H1 (cell line): Measurements from ENCODE around the gene DDX5. TPM values are rescaled to one million over a fixed set of nuclear protein-coding genes. Genes with fewer than 3 reads are reported as not detected.
A peak's percentile ranks its signal among the peaks of the same experiment; 100 is the strongest.

Source experiments
- CTCF ChIA-PET: fragments of 300-600 bp; sonication (Branson Sonifier 250); formaldehyde crosslinking; loops from one replicate; lab custom pipeline; 2021; ENCODE audit not compliant: partially characterized antibody; lab: Charles Lee
- POLR2A ChIA-PET: fragments of 300-600 bp; sonication (Branson Sonifier 250); formaldehyde crosslinking; loops from one replicate; lab custom pipeline; 2021; ENCODE audit warnings: inconsistent platforms; ENCODE audit not compliant: partially characterized antibody; lab: Charles Lee
- DNase-seq, 2 experiments: peaks; one replicate each; pipeline versions ENCODE4 v3.0.0 to v3.0.0-alpha.2; 2010 to 2022; ENCODE audit warnings: low spot score in 2 of 2, low read depth in 1 of 2, mixed read lengths in 1 of 2
- FAIRE-seq: peaks from 2 replicates; lab custom pipeline; 2011; peaks lifted over from hg19 to GRCh38; lab: Jason Lieb, UNC
- H2AFZ ChIP-seq: 2 replicates; pipeline ENCODE4 v1.8.1; 2012; ENCODE audit warnings: low read length, inconsistent platforms
- H2AK5ac ChIP-seq: 2 replicates; pipeline ENCODE4 v1.6.1; 2013; ENCODE audit warnings: low read depth, low read length
- H2BK120ac ChIP-seq: replicated peaks from 2 replicates; pipeline ENCODE3; 2013; ENCODE audit warnings: low read depth, low read length, inconsistent platforms
- H2BK12ac ChIP-seq: 2 replicates; pipeline ENCODE4 v1.6.1; 2013; ENCODE audit warnings: low read depth, low read length
- H2BK15ac ChIP-seq: 2 replicates; pipeline ENCODE4 v1.6.1; 2013; ENCODE audit warnings: low read length
- H2BK20ac ChIP-seq: 2 replicates; pipeline ENCODE4 v1.6.1; 2013; ENCODE audit warnings: low read length
- H2BK5ac ChIP-seq: 2 replicates; pipeline ENCODE4 v1.6.1; 2013; ENCODE audit warnings: low read depth, low read length
- H3K14ac ChIP-seq: 2 replicates; pipeline ENCODE4 v1.6.1; 2013; ENCODE audit warnings: inconsistent platforms; ENCODE audit not compliant: insufficient read length
- H3K18ac ChIP-seq: 2 replicates; pipeline ENCODE4 v1.6.1; 2013; ENCODE audit warnings: low read length; ENCODE audit errors: extremely low read depth
- H3K23ac ChIP-seq: 2 replicates; pipeline ENCODE4 v1.6.1; 2013; ENCODE audit warnings: inconsistent platforms; ENCODE audit not compliant: insufficient read length
- H3K23me2 ChIP-seq: 2 replicates; pipeline ENCODE4 v1.6.1; 2013; ENCODE audit warnings: low read depth, low read length
- H3K27ac ChIP-seq: 2 replicates; pipeline ENCODE4 v1.6.1; 2011; ENCODE audit warnings: low read depth, low read length, inconsistent platforms
- H3K27me3 ChIP-seq, 4 experiments: replicated peaks in 1 of 4; 1 replicate in 1 of 4; 2 replicates in 3 of 4; pipeline versions ENCODE4 v1.6.1 to v1.8.1; 2011 to 2013; ENCODE audit warnings: low read length in 3 of 4, mild to moderate bottlenecking in 3 of 4, inconsistent platforms in 2 of 4, mixed read lengths in 2 of 4, moderate library complexity in 1 of 4; ENCODE audit not compliant: control insufficient read depth in 3 of 4, insufficient read depth in 3 of 4; ENCODE audit errors: extremely low read depth in 1 of 4
- H3K36me3 ChIP-seq, 4 experiments: 2 replicates each; pipeline versions ENCODE4 v1.6.1 to v1.8.1; 2011 to 2013; ENCODE audit warnings: mild to moderate bottlenecking in 4 of 4, low read length in 3 of 4, moderate library complexity in 2 of 4, control low read depth in 1 of 4, inconsistent platforms in 1 of 4; ENCODE audit not compliant: insufficient read depth in 4 of 4, control insufficient read depth in 2 of 4
- H3K4ac ChIP-seq: replicated peaks from 2 replicates; pipeline ENCODE3; 2013; ENCODE audit warnings: low read length, low read depth, mixed read lengths, inconsistent platforms; ENCODE audit not compliant: insufficient read length
- H3K4me1 ChIP-seq, 4 experiments: replicated peaks in 1 of 4; 1 replicate in 1 of 4; 2 replicates in 3 of 4; pipeline versions ENCODE4 v1.6.1 to v1.8.1; 2011 to 2013; ENCODE audit warnings: low read length in 3 of 4, inconsistent platforms in 2 of 4, mixed read lengths in 1 of 4; ENCODE audit not compliant: insufficient read depth in 4 of 4, control insufficient read depth in 3 of 4
- H3K4me2 ChIP-seq, 2 experiments: 2 replicates each; pipeline versions ENCODE4 v1.6.1 to v1.8.1; 2011 to 2013; ENCODE audit warnings: low read depth in 2 of 2, low read length in 2 of 2, control low read depth in 1 of 2, inconsistent platforms in 1 of 2, mild to moderate bottlenecking in 1 of 2; ENCODE audit not compliant: insufficient read depth in 1 of 2
- H3K4me3 ChIP-seq, 4 experiments: fragments of 200-600, 300-600 bp in 1 of 4; sonication (generic), shearing (Covaris generic), sonication (Bioruptor Twin) in 1 of 4; 2 replicates each; pipeline versions ENCODE4 v1.5.1 to v1.8.1; 2011 to 2016; ENCODE audit warnings: low read length in 4 of 4, low read depth in 3 of 4, control low read depth in 2 of 4, inconsistent platforms in 2 of 4, mild to moderate bottlenecking in 2 of 4, mixed read lengths in 1 of 4, moderate library complexity in 1 of 4; ENCODE audit not compliant: insufficient read depth in 2 of 4; ENCODE audit errors: extremely low read depth in 1 of 4
- H3K56ac ChIP-seq: replicated peaks from 2 replicates; pipeline ENCODE3; 2013; ENCODE audit warnings: low read depth, mild to moderate bottlenecking, mixed read lengths, low read length, inconsistent platforms; ENCODE audit not compliant: insufficient read length
- H3K79me1 ChIP-seq: 2 replicates; pipeline ENCODE4 v1.6.1; 2013; ENCODE audit warnings: low read depth, low read length, control low read depth
- H3K79me2 ChIP-seq, 2 experiments: 2 replicates each; pipeline versions ENCODE4 v1.6.1 to v1.8.1; 2012 to 2013; ENCODE audit warnings: low read length in 2 of 2, mild to moderate bottlenecking in 2 of 2, inconsistent platforms in 1 of 2; ENCODE audit not compliant: insufficient read depth in 2 of 2, control insufficient read depth in 1 of 2
- H3K9ac ChIP-seq, 4 experiments: replicated peaks in 1 of 4; 1 replicate in 1 of 4; 2 replicates in 3 of 4; pipeline versions ENCODE4 v1.6.1 to v1.8.1; 2011 to 2013; ENCODE audit warnings: low read depth in 3 of 4, low read length in 3 of 4, control low read depth in 2 of 4, mild to moderate bottlenecking in 2 of 4, moderate library complexity in 2 of 4, inconsistent platforms in 1 of 4; ENCODE audit errors: extremely low read depth in 1 of 4
- H3K9me3 ChIP-seq, 2 experiments: 2 replicates each; pipeline versions ENCODE4 v1.6.1 to v1.8.1; 2012 to 2013; ENCODE audit warnings: mild to moderate bottlenecking in 2 of 2, moderate library complexity in 2 of 2, control low read depth in 1 of 2, inconsistent platforms in 1 of 2, low read depth in 1 of 2, low read length in 1 of 2, mixed read lengths in 1 of 2; ENCODE audit not compliant: insufficient read depth in 2 of 2
- H4K20me1 ChIP-seq, 2 experiments: replicated peaks in 1 of 2; 2 replicates each; pipeline versions ENCODE3 to v1.8.1; 2011 to 2013; ENCODE audit warnings: inconsistent platforms in 2 of 2, low read length in 2 of 2, mild to moderate bottlenecking in 1 of 2; ENCODE audit not compliant: insufficient read depth in 2 of 2, control insufficient read depth in 1 of 2
- H4K5ac ChIP-seq: 2 replicates; pipeline ENCODE4 v1.6.1; 2013; ENCODE audit warnings: low read length, low read depth, mixed read lengths, inconsistent platforms; ENCODE audit not compliant: insufficient read length
- H4K8ac ChIP-seq: 2 replicates; pipeline ENCODE4 v1.8.0; 2013; ENCODE audit warnings: mild to moderate bottlenecking, moderate library complexity, low read length, inconsistent platforms; ENCODE audit not compliant: insufficient read depth; ENCODE audit errors: extremely low read depth
- H4K91ac ChIP-seq: replicated peaks from 2 replicates; pipeline ENCODE3; 2013; ENCODE audit warnings: low read length, mixed read lengths, inconsistent platforms; ENCODE audit not compliant: insufficient read length
- BCL11A ChIP-seq, 2 experiments: IDR thresholded peaks; one replicate each; pipeline ENCODE4 v1.6.1; 2011; ENCODE audit warnings: low read depth in 2 of 2, low read length in 2 of 2, mild to moderate bottlenecking in 2 of 2
- NRF1 ChIP-seq: IDR thresholded peaks from 2 replicates; pipeline ENCODE4 v1.6.1; 2011; ENCODE audit warnings: mild to moderate bottlenecking, low read depth, low read length, improper control_type of control experiment
- POLR2A ChIP-seq, 2 experiments: IDR thresholded peaks; 1 replicate in 1 of 2; 2 replicates in 1 of 2; pipeline ENCODE4 v1.6.1; 2011; ENCODE audit warnings: low read depth in 2 of 2, low read length in 2 of 2, mild to moderate bottlenecking in 2 of 2; ENCODE audit errors: control extremely low read depth in 1 of 2
- SRF ChIP-seq: IDR thresholded peaks from 2 replicates; pipeline ENCODE4 v1.6.1; 2011; ENCODE audit warnings: mild to moderate bottlenecking, low read depth, low read length, moderate library complexity
- WGBS, 2 experiments: shearing (Covaris generic) in 1 of 2; methylation state at CpG; one replicate each; pipeline versions ENCODE4 v1.1.6 to v1.1.7; 2013 to 2015; ENCODE audit warnings: low lambda C conversion rate in 2 of 2, mixed read lengths in 2 of 2, inconsistent platforms in 1 of 2, low coverage in 1 of 2, missing lambda C conversion rate in 1 of 2; ENCODE audit not compliant: insufficient replicate concordance in 2 of 2, insufficient coverage in 1 of 2, insufficient read length in 1 of 2; ENCODE audit errors: extremely low coverage in 1 of 2, missing lambda C conversion rate in 1 of 2; 5-methylcytosine and 5-hydroxymethylcytosine counted together
- polyA plus RNA-seq, 7 experiments: library from polyadenylated mRNA; depleted of rRNA in 3 of 7; stranded (reverse) in 5 of 7; unstranded in 2 of 7; fragments of >200 nt in 5 of 7; fragments of 200-250 nt in 2 of 7; gene quantifications; 1 replicate in 5 of 7; 2 replicates in 1 of 7; 4 replicates in 1 of 7; pipeline versions ENCODE4 v1.2.1 to v1.2.3, GENCODE V29; 2011 to 2013; ENCODE audit warnings: missing spikeins in 2 of 7, mixed read lengths in 2 of 7
- total RNA-seq: library from RNA; stranded (reverse); fragmentation: NEBNext Ultra II Directional; extraction: Animal tissue kit (Norgen Biotek cat#: 25700); gene quantifications from 2 replicates; pipeline ENCODE4 v1.2.1, GENCODE V29; 2021

DDX5 gene
- total and polyA plus RNA-seq, 2 of the 8 experiments (the other 6 are each of a cell fraction or from before 2014, with no cell fraction given) = 572 to 591 TPM

DNA sequence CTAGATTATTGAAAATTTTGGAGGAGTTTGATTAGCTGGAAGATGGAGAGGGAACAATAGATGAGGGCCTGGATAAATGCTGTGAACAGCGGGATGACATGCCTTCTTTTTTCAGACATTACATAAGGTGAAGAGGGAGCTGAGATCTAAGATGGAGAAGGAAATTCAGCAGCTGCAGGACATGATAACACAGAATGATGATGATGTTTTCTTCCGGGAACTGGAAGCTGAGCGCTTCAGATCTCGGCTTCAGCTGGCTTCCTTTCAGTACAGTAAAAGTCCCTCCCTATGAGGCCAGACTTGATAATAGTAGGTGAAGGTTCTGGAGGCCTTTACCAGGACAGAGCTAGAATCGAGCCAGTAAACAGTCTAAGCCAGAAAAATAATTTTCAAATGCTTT lies 31.4 kb upstream of the DDX5 start:
- no peak overlapping the region for H2BK5ac ChIP-seq
- H3K23me2 ChIP-seq = no peaks in the 10 kb centered on the region
- H3K23ac ChIP-seq = no peak overlapping the region
- no peak overlapping the region for H2BK15ac ChIP-seq
- TF ChIP-seq SRF (no peak), POLR2A (IDR thresholded peaks at IDR 0.05; ENCODE audit: control extremely low read depth in 1 of 2, low read depth in 2 of 2, low read length in 2 of 2) (peak in 1 of 2 experiments; percentile 19; a peak in 1 of 3 replicates), NRF1 (no peak), BCL11A (IDR thresholded peaks at IDR 0.05; ENCODE audit: low read depth in 2 of 2, low read length in 2 of 2) (no peak)
- TF ChIP-seq, all 59 proteins: peak for 1
- Histone ChIP-seq H3K56ac (no peak overlapping the region), H3K27ac (no peak overlapping the region), H3K9me3 (no peaks in the 10 kb centered on the region), H2BK12ac (no peak overlapping the region), H3K36me3 (peaks cover 21 to 74% (median 43%) of the 10 kb centered on the region in 4 experiments), H4K8ac (no peak overlapping the region), H3K79me1 (no peaks in the 10 kb centered on the region), H3K79me2 (no peaks in the 10 kb centered on the region), H3K27me3 (no peaks in the 10 kb centered on the region), H3K9ac (no peak overlapping the region), H4K20me1 (no peaks in the 10 kb centered on the region), H3K14ac (no peak overlapping the region), H4K5ac (no peak overlapping the region), H3K4me2 (no peak overlapping the region), H3K4ac (no peak overlapping the region), H2AK5ac (no peak overlapping the region), H3K4me3 (no peak overlapping the region), H3K18ac (no peak overlapping the region), H2BK20ac (no peak overlapping the region), H3K4me1 (no peaks in the 10 kb centered on the region), H2AFZ (no peak overlapping the region), H4K91ac (no peak overlapping the region), H2BK120ac (no peak overlapping the region)
- CTCF ChIA-PET = interaction anchor here (1.4 to 2.3 kb wide), 2 partner anchors 16 to 198 kb away, joined by 5 to 10 read pairs; no protein-coding TSS in a partner anchor
- POLR2A ChIA-PET = interaction anchor here (0.6 to 8.5 kb wide), 8 partner anchors 8 to 727 kb away, joined by 3 to 75 read pairs (median 6); partner anchors contain the start of genes CEP95, DDX5 and POLG2
- 99% methylated on average over 5 of the region's 5 CpGs; no CpG with 5 or more reads in 1 of the 2 experiments for WGBS, 2 experiments
- FAIRE-seq = no peak
- DNase-seq = no peak
